Jurkat, Clone E6-1 (cell line): Measurements from ENCODE around the gene SCG3. TPM values are rescaled to one million over a fixed set of nuclear protein-coding genes. Genes with fewer than 3 reads are reported as not detected.
A peak's percentile ranks its signal among the peaks of the same experiment; 100 is the strongest.
"Not testable (repeated sequence)": the region's sequence is repeated elsewhere in the genome, so short reads cannot be mapped to it uniquely, and the experiment has no call there.

Experiments used
- DNase-seq: peaks from one replicate; pipeline ENCODE4 v3.0.0-alpha.2; 2011; ENCODE audit warnings: low read depth, low spot score
- H3K4me3 ChIP-seq: 2 replicates; pipeline ENCODE4 v1.5.1; 2011; ENCODE audit warnings: mild to moderate bottlenecking, low read length, control low read depth, moderate library complexity
- polyA plus RNA-seq: library from polyadenylated mRNA; unstranded; fragments of >200 nt; gene quantifications from one replicate; pipeline ENCODE4 v1.2.1, GENCODE V29; 2012; ENCODE audit warnings: missing spikeins; ENCODE audit not compliant: insufficient read length, insufficient read depth

The SCG3 gene
- polyA plus RNA-seq: not detected

DNA sequence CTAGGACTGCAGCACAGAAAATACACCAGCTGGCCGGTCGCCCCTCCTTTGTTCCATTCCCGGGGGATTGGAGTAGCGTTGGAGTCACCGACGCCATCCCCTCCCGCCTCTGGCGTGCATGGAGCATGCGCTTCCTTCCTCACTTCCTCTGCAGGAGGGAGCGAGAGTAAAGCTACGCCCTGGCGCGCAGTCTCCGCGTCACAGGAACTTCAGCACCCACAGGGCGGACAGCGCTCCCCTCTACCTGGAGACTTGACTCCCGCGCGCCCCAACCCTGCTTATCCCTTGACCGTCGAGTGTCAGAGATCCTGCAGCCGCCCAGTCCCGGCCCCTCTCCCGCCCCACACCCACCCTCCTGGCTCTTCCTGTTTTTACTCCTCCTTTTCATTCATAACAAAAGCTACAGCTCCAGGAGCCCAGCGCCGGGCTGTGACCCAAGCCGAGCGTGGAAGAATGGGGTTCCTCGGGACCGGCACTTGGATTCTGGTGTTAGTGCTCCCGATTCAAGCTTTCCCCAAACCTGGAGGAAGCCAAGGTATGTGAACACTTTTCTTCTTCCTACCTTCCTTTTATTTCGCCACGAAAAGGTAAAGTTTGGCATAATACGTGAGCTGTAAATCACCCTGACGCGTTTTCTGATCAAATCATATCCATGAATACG lies at the start of gene SCG3:
Gene SCG3, plus strand, starts transcription at position 201 of the 661 bp plus-strand sequence. Its CDS starts 253 bp downstream, at position 454.
- DNase-seq: no peak
- no peak within 1 kb of the TSS for H3K4me3 ChIP-seq

DNA sequence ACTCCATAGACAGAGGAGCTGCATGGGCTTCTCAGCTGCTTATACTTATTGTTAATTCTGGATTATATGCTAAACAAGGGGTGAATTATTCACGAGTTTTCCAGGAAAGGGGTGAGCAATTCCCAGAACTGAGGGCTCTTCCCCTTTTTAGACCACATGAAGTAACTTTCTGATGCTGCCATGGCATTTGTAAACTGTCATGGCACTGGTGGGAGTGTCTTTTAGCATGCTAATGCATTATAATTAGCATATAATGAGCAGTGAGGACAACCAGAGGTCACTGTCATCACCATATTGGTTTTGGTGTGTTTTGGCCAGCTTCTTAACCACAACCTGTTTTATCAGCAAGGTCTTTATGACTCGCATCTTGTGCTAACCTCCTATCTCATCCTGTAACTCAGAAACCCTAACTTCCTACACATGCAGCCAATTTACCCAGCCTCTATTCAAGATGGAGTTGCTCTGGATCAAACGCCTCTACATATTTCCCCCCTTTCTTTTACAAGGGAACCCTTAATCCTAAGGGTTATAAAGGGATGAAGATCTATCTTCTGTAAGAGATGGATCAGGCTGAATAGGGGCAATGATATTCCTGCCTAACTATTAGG lies 46.6 kb upstream of the SCG3 start:
- H3K4me3 ChIP-seq: no peak overlapping the region
- DNase-seq: no peak

DNA sequence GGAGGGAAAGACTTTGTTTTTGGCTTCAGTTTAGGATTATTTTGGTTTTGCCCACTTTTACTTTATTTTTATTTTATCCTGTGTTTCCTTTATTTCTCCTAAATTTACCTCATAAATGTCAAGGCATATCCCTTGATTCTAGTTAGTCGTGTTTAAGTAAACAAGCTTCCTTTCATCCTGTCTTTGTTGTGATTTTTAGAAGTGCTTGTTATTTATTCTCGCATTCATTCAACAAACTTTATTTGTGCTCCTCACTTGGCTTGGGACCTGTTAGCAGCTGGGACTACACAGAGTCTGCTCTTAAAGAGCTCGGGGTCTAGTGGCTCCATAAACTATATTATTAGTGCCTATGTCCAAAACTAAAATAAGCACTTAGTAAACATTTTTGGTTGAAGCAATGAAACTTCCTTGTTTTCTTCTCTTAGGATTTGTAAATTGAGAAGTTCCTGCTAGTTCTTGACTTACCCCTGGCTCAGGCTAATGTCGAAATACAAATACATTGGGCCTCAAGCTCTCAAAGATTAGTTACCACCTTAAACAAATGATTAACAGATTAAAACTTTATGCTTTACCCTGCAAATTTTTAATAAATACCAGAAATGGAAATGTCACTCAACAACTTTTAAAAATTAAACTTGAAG lies 39.7 kb upstream of the SCG3 start:
- H3K4me3 ChIP-seq: no peak overlapping the region
- DNase-seq: no peak

DNA sequence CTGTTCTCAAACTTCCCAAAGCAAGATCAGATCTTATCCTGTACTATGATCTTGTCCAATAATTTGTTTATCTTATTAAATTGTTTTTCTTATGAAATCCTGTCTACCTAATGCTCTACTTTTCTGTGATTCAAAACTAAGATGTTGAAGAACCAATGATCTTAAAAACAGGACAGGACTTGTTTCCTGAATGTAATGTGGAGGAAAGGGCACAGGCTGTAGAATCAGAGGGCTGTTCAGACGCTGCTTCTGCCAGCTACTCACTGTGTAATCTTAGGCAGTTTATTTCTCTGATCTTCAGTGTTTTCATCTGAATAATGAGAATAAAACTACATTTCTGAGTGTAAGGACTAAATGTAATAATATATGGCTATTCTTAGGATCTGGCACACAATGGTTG lies 38.6 kb upstream of the SCG3 start:
- H3K4me3 ChIP-seq: no peak overlapping the region
- DNase-seq: no peak

DNA sequence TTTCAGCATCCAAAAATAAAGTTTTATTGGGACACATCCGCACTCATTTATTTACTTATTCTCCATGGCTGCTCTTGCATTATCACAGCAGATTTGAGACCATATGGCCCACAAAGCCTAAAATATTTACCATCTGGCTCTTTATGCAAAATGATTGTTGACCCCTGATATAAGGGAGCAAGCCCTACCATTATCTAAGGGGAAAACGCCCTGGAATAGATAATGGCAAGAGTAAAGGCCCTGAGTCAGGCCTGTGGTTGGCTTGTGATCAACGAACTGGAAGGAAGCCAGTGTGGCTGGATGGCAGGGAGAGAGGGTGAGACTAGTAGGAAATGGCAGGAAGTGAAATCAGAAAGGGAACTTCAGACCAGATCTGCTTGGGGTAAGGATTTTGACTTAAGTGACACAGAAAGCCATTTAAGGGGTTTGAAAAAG lies 34.2 kb upstream of the SCG3 start:
- DNase-seq: no peak
- H3K4me3 ChIP-seq: no peak overlapping the region

DNA sequence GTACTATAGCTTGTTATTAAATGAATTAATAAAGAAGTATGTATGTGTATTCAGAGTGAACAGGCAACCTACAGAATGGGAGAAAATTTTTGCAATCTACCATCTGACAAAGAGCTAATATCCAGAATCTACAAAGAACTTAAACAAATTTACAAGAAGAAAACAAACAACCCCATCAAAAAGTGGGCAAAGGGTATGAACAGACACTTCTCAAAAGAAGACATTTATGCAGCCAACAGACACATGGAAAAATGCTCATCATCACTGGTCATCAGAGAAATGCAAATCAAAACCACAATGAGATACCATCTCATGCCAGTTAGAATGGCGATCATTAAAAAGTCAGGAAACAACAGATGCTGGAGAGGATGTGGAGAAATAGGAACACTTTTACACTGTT lies 33.2 kb upstream of the SCG3 start:
- DNase-seq: not testable (repeated sequence)

DNA sequence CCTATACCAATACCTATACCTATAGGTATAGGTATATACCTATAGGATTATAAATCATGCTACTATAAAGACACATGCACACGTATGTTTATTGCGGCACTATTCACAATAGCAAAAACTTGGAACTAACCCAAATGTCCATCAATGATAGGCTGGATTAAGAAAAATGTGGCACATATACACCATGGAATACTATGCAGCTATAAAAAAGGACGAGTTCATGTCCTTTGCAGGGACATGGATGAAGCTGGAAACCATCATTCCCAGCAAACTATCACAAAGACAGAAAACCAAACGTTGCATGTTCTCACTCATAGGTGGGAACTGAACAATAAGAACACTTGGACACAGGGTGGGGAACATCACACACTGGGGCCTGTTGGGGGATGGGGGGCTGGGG lies 32.7 kb upstream of the SCG3 start:
- not testable (repeated sequence) for DNase-seq, H3K4me3 ChIP-seq

More for the DNA sequence above, 33.2 kb upstream of the SCG3 start:
- not testable (repeated sequence) for H3K4me3 ChIP-seq

DNA sequence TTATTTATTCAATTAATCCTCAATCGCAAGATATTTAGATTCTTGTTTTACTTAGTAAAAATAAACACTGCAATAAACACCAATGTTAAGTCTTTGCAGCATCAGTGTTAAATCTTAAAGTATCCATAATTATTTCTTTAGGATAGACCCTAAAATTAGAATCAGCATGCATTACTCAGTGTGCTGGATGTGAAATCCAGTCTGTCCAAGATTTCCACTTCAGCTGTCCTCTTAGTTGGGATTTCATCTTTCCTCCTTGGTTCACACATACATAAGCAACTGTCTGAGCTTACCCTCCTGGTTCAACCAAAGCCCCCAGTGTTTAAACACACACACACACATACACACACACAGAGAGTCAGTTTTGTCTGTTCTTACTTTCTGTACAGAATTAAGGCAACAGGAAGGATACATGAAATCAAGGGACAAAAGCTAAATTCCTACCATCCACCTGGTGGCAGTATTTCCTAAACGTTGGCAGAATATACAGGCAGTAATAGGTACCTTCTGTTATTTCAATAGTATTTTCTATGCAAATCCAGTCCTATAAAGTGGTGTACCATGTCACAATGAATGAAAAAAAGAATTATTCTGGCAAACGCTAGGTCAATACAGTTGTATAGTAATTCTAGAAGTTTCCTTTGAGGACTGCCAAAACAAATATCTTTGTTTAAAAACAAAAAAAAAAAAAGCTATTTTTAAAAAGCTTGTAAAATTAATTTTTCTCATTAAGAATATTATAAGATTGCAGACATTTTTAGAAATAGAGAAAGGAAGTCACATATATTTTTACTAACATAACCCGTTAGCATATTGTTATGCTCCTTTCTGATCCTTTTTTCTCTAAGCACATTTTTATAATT lies 31.4 kb upstream of the SCG3 start:
- H3K4me3 ChIP-seq: no peak overlapping the region
- peak; percentile 80 for DNase-seq

DNA sequence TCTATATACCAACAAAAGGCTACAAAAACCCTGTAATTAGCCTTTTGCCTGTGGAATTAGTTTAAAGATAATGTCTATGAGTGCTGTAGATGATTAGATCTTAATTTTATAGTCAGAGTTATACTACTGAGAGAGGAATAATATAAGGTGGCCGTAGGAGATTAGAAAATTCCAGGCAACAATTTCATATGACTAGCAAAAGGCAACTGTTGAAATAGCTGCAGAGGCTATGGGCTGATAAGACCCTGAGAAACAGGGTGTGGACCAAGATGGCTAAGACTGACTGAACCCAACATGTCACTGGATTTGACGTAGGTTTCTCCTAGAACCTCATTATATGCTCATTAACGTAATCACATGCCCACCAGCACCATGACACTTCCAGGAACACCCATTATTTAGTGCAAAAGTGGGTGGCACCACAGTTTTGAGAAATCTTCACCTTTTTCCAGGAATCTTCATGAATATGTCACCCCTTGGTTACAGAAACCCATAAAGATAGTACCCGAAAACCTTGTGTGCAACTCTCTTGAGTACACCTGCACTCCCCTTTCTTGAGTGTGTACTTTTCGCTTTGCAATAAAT lies 29.1 kb upstream of the SCG3 start:
- DNase-seq: no peak

DNA sequence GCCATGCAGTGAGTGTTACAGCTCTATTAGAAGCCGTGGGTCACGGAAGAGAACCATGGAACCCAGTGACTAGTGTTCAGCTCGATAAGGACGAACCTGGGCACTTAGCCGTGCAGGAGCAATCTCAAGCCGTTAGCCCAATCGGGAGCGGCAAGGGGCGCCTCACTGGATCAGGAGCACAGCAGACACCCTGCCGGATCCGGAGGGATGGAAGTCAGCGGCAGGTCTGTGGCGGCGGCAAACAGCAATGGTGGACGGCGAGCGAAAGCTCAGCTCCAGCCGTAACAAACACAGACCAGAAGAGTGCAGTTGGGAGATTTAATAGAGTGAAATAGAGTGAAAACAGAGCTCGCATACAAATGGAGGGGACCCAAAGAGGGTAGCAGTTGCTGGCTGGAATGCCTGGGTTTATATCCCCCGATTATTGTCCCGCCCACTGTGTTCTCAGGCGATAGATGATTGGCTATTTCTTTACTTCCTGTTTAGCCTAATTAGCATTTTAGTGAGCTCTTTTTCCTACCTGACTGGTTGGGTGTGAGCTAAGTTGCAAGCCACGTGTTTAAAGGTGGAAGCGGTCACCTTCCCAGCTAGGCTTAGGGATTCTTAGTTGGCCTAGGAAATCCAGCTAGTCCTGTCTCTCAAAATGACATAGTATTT lies 25.8 kb upstream of the SCG3 start:
- not testable (repeated sequence) for DNase-seq, H3K4me3 ChIP-seq

More for the DNA sequence above, 29.1 kb upstream of the SCG3 start:
- no peak overlapping the region for H3K4me3 ChIP-seq

DNA sequence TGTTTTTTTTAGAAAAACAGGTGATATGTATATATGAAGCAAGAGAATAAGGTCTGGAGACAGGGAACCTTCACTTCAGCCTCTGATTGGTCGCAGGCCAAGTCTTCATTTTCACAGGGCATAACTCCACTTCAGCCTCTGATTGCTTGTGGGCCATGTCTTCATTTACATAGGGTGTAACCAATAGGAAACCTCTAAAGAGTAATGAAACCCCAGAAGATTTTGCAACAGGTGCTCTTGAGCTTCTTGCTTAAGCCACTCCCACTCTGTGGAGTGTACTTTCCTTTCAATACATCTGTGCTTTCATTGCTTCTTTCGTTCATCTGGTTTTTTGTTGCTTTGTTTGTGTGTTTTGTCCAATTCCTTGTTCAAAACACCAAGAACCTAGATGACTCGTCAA lies 22.6 kb upstream of the SCG3 start:
- H3K4me3 ChIP-seq: no peak overlapping the region
- DNase-seq: peak; percentile 20

DNA sequence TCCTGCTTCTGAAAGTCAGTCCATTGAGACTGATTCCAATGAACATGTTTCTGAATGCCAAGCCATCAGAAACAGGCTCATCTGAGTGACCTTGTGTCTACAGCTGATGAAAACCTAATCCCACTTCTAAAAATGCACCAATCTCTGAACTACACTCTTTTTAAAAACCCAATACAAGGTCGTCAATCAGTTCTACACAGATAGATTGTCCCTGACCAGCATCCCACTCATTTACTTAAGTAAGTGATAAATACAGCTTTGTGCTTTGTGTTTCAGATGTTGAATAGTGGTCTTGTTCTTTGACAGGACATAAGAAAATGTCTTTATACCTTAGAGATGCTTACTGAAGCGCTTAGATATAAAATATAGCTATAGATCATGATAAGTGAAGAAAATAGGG lies 20.2 kb upstream of the SCG3 start:
- H3K4me3 ChIP-seq: no peak overlapping the region
- DNase-seq: no peak

DNA sequence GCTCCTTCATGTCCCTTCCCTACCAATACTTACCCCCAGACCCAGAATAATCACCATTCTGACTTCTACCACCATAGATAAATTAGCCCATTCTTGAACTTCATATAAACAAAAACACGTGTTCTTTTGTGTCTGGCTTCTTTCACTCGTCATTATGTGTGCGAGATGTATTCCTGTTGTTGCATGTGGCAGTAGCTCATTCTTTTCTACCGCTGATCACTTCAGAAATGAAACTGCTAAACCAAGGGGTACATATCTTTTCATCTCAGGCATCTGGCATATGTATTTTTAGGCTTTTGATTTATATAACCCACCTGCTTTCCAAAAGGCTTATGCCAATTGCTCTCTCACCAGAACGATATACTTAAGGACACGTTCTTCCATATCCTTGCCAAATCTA lies 13.8 kb upstream of the SCG3 start:
- DNase-seq: no peak
- H3K4me3 ChIP-seq: no peak overlapping the region

DNA sequence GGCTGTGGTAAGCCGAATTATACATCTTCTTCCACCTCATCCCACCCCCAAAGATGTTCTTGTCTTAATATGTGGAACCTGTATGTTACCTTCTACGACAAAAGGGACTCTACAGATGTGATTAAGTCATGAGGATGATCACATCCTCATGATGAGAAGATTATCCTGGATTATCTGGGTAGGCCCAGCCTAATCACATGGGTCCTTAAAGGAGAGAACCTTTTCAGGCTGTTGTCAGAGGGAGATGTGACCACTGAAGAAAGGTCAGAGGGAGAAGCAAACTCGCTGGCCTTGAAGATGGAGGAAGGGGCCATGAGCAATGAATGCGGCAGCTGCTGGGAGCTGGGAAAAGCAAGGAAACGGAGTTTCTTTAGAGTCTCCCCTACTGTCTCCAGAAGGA lies 12.9 kb upstream of the SCG3 start:
- no peak for DNase-seq
- no peak overlapping the region for H3K4me3 ChIP-seq

DNA sequence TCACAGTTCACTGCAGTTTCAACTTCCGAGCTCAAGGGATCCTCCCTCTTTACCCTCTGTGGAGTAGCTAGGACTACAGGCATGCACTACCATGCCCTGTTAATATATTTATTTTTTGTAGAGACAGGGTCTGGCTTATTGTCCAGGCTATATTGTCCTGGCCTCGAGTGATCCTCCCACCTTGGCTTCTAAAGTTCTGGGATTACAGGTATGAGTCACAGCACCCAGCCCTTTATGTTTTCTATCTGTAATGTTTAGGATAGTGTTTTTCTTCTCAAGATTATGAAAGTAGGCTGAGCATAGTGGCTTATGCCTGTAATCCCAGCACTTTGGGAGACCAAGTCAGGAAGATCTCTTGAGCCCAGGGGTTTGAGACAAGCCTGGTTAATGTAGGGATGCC lies 11.9 kb upstream of the SCG3 start:
- H3K4me3 ChIP-seq: no peak overlapping the region
- no peak for DNase-seq

DNA sequence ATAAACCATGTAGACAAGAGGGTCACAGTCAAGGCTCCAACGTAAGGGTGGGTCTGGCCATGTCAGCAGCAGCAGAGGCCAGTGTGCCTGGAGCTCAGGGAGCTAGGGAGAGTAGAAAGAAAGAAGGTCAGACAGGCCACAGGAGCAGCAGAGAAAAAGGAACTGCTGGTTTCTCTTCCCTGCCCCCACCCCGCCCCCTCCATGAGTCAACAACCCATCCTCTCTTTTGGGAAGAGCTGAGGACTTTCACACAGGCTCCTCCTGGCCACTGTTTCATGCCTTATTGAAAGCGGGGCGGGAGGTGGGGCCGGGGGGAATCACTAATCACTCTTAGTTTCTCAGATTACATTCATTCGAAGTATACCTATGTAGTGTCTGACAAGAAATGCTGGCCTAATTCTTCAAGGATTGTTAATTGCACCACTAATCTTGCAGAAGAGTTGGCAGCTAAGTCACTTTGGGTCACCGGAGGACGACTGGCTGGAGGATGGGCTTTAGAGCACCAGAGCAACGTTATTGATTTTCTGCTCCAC lies 9.1 kb upstream of the SCG3 start:
- no peak for DNase-seq
- H3K4me3 ChIP-seq: no peak overlapping the region

DNA sequence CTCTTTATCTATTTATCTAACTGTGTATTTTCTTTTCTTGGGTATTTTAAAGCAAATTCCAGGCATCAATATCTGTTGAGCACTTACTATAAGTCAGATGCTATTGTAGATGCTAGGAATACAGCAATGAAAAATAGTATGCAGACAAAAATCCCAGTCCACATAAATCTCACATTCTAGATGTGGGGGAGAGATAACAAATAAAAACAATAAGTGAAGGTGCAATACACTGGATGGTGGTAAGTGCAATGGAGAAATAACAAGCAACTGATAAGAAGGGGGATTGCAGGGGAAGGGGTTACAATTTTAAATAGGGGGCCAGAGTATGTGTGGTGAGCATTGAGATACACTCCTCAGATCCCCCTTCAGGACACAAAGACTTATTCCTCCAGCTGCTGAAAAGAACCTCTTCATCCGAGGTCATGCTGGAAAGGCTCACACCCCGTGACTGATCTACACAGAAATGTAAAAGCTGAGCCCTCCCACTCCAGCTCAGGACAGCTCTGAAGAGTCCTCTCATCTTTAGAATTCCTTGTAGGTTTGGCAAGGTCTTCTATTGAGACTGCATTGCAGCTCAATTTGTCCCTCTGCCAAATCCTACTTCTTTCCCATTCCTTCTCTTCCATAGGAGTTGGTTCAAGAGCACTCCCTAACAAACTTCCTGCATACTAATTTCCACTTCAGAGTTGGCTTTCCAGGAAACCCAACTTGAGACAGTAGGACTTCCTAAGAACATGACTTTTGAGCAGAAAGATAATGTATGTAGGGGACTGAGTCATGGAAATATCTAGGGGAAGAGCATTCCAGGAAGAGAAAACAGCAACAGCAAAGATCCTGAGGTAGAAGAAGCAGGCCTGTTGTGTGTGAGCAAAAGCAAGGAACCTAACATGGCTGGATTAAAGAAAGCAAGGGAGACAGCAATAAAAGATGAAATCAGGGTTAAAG lies 8.1 kb upstream of the SCG3 start:
- DNase-seq: no peak
- H3K4me3 ChIP-seq: no peak overlapping the region
